Breast epithelium (tissue), 3 donors: Measurements from ENCODE around the gene PMEPA1.

ENCODE experiments used
- POLR2AphosphoS5 ChIP-seq, 3 donors: sonication (generic); formaldehyde crosslinking; IDR thresholded peaks; one replicate each; pipeline ENCODE4 v1.6.1; 2017; ENCODE audit warnings: antibody characterized with exemption in 3 of 3
- TF ChIP-seq, protein P1 (sequence below), 3 donors: fragments of 450-650 bp; IDR thresholded peaks; one replicate each; pipeline ENCODE4 v1.5.1; 2016 to 2017; ENCODE audit warnings: antibody characterized with exemption in 3 of 3, mild to moderate bottlenecking in 3 of 3, moderate library complexity in 3 of 3

DNA sequence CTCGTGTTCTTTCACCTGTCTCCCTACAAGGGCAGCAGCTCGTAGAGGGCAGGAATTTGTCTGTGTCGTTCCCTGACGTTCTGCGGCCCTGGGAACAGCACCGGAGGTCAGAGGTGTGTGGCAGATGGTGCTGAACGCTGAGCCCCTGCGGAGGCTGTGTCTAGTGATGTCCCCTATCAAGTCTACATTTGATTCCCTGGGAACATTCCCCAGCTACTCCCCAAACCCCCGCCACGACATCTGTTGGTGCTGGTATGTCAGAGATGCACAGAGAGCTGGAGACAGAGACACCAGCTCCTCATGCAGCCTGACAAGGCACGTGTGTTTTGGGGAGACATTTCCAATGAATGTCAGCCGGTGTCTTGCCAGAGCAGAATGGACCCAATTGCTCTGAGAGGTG lies 7.7 kb downstream of the PMEPA1 start:
- TF ChIP-seq, protein P1, sequence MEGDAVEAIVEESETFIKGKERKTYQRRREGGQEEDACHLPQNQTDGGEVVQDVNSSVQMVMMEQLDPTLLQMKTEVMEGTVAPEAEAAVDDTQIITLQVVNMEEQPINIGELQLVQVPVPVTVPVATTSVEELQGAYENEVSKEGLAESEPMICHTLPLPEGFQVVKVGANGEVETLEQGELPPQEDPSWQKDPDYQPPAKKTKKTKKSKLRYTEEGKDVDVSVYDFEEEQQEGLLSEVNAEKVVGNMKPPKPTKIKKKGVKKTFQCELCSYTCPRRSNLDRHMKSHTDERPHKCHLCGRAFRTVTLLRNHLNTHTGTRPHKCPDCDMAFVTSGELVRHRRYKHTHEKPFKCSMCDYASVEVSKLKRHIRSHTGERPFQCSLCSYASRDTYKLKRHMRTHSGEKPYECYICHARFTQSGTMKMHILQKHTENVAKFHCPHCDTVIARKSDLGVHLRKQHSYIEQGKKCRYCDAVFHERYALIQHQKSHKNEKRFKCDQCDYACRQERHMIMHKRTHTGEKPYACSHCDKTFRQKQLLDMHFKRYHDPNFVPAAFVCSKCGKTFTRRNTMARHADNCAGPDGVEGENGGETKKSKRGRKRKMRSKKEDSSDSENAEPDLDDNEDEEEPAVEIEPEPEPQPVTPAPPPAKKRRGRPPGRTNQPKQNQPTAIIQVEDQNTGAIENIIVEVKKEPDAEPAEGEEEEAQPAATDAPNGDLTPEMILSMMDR (IDR thresholded peaks at IDR 0.05), result no peak
- no peak for TF ChIP-seq POLR2AphosphoS5 (IDR thresholded peaks at IDR 0.05)
